Measurements from ENCODE around the gene NDE1. TPM values are rescaled to one million over a fixed set of nuclear protein-coding genes. Genes with fewer than 3 reads are reported as not detected.
"Not testable (repeated sequence)": the region's sequence is repeated elsewhere in the genome, so short reads cannot be mapped to it uniquely, and the experiment has no call there.

NDE1 gene
- total and polyA plus RNA-seq, 12 donors: 3.1 to 21.6 (median 14.7) TPM

DNA sequence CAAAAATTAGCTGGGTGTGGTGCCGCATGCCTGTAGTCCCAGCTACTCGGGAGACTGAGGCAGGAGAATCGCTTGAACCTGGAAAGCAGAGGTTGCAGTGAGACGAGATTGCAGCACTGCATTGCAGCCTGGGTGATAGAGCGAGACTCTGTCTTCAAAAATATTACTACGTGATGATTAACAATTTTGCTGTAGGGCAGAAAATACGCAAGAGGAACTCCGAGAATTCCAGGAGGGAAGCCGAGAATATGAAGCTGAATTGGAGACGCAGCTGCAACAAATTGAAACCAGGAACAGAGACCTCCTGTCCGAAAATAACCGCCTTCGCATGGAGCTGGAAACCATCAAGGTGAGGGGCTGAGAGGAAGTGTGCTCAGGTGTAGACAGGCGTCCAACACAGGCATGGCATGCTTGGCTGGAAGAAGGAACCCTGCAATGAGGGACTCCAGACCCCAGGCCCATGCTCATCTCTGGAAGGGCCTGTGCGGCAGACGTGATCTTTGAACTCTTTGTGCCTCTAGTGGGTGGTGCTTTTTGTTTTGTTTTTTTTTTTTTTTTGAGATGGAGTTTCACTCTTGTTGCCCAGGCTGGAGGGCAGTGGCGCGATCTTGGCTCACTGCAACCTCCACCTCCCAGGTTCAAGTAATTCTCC, 17.2 kb downstream of the NDE1 start:
- no peak overlapping the region for H3K27ac ChIP-seq
- no peaks in the 10 kb centered on the region for H3K4me1 ChIP-seq (replicated peaks in 1 of 2)
- WGBS, 4 donors: 88 to 91% (median 89%) methylated on average over 18 of the region's 18 CpGs
- no peak overlapping the region for H3K4me3 ChIP-seq
- intact Hi-C loops (cut with DNase I): no loop called here
- no peaks in the 10 kb centered on the region for H3K9me3 ChIP-seq (replicated peaks in 1 of 3)
- no peak for TF ChIP-seq POLR2A (IDR thresholded peaks at IDR 0.05)
- TF ChIP-seq, protein P1, sequence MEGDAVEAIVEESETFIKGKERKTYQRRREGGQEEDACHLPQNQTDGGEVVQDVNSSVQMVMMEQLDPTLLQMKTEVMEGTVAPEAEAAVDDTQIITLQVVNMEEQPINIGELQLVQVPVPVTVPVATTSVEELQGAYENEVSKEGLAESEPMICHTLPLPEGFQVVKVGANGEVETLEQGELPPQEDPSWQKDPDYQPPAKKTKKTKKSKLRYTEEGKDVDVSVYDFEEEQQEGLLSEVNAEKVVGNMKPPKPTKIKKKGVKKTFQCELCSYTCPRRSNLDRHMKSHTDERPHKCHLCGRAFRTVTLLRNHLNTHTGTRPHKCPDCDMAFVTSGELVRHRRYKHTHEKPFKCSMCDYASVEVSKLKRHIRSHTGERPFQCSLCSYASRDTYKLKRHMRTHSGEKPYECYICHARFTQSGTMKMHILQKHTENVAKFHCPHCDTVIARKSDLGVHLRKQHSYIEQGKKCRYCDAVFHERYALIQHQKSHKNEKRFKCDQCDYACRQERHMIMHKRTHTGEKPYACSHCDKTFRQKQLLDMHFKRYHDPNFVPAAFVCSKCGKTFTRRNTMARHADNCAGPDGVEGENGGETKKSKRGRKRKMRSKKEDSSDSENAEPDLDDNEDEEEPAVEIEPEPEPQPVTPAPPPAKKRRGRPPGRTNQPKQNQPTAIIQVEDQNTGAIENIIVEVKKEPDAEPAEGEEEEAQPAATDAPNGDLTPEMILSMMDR (IDR thresholded peaks at IDR 0.05): no peak
- no peak for DNase-seq
- peaks cover 0 to 38% of the 10 kb centered on the region in 2 donors for H3K36me3 ChIP-seq (replicated peaks in 1 of 2)
- H3K27me3 ChIP-seq: no peaks in the 10 kb centered on the region

- Histone ChIP-seq H3K4me3 (no peak overlapping the region), H3K36me3 (replicated peaks in 1 of 2) (peaks cover 0 to 25% of the 10 kb centered on the region in 2 donors), H3K9me3 (replicated peaks in 1 of 3) (no peaks in the 10 kb centered on the region), H3K27ac (peak overlapping the region in 3 of 5 donors; percentile 49 to 89 (median 78)), H3K4me1 (replicated peaks in 1 of 2) (peaks cover 6 to 9% of the 10 kb centered on the region in 2 donors), H3K27me3 (no peaks in the 10 kb centered on the region)
- TF ChIP-seq POLR2A (IDR thresholded peaks at IDR 0.05): no peak
- TF ChIP-seq, protein P1 (IDR thresholded peaks at IDR 0.05): no peak
- WGBS, 4 donors: 94 to 96% (median 95%) methylated on average over 8 of the region's 8 CpGs
- intact Hi-C loops (cut with DNase I): no loop called here
- DNase-seq: no peak
Observed at GRCh38 chr16:15671530-15672117, 21.6 kb downstream of the NDE1 start.

DNA sequence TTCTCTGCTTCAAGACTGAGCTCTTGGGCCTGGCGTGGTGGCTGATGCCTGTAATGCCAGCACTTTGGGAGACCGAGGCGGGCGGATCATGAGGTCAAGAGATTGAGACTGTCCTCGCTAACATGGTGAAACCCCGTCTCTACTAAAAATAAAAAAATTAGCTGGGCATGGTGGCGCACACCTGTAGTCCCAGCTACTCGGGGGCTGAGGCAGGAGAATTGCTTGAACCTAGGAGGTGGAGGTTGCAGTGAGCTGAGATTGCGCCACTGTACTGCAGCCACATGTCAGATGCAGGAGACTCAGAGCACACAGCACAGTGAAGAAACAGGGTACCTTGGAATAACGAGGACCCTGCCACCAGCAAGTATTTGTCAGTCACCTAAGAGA, 22.1 kb downstream of the NDE1 start:
- intact Hi-C loops (cut with DNase I); DNase-seq; H3K4me3 ChIP-seq; H3K9me3 ChIP-seq (replicated peaks in 1 of 3); H3K4me1 ChIP-seq (replicated peaks in 1 of 2); H3K27me3 ChIP-seq: not testable (repeated sequence)
- Histone ChIP-seq H3K36me3 (replicated peaks in 1 of 2) (peaks cover 0 to 20% of the 10 kb centered on the region in 2 donors), H3K27ac (peak overlapping the region in 3 of 5 donors; percentile 49 to 89 (median 78))
- WGBS, 4 donors: 85 to 92% (median 90%) methylated on average over 10 of the region's 10 CpGs

DNA sequence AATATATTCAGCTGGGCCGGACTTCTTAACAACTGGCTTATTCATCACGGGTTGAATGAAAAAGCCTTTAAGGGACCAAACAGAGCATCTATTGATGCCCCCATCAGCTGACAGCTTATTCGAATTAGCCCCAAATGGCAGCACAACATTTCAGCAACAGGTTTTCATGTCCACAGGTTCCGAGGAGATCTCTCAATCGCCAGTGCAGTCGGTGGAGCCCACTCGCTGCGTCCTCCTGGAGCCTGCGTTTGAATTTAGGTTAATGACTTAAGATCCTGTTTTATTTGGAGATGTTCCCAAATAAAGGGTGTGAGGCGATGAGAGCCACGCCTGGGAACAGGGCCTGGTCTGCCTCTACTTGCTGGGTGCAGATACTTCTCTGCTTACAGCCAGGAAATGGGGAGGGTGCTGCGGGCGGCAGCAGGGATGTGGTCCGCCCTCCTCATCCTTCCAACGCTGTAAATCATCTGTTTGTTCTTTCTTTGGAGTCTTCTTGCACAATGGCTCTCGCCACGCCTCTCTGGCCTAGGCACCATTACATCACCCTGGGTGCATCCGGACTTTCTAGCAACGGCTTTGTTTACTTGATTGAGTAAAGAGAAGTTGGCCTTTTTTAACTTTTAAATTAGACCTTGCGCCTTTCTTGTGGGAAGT, 22.6 kb downstream of the NDE1 start:
- intact Hi-C loops (cut with DNase I): no loop called here
- no peak for TF ChIP-seq POLR2A (IDR thresholded peaks at IDR 0.05)
- TF ChIP-seq, protein P1 (IDR thresholded peaks at IDR 0.05): no peak
- WGBS, 4 donors: 47 to 60% (median 56%) methylated on average over 15 to 20 of the region's 20 CpGs
- Histone ChIP-seq H3K4me3 (peak overlapping the region in 1 of 4 donors; percentile 17), H3K9me3 (replicated peaks in 1 of 3) (no peaks in the 10 kb centered on the region), H3K27me3 (no peaks in the 10 kb centered on the region), H3K27ac (peak overlapping the region in 3 of 5 donors; percentile 49 to 89 (median 78)), H3K4me1 (replicated peaks in 1 of 2) (peaks cover 6 to 9% of the 10 kb centered on the region in 2 donors), H3K36me3 (replicated peaks in 1 of 2) (peaks cover 0 to 15% of the 10 kb centered on the region in 2 donors)
- peak; percentile 62 to 95 (median 82) for DNase-seq
